H1 (cell line): ENCODE measurements around the gene CTLA4. TPM values are rescaled to one million over a fixed set of nuclear protein-coding genes. Genes with fewer than 3 reads are reported as not detected.
A peak's percentile ranks its signal among the peaks of the same experiment; 100 is the strongest.

ENCODE experiments used
- polyA plus RNA-seq, 7 experiments: library from polyadenylated mRNA; depleted of rRNA in 3 of 7; stranded (reverse) in 5 of 7; unstranded in 2 of 7; fragments of >200 nt in 5 of 7; fragments of 200-250 nt in 2 of 7; gene quantifications; 1 replicate in 5 of 7; 2 replicates in 1 of 7; 4 replicates in 1 of 7; pipeline versions ENCODE4 v1.2.1 to v1.2.3, GENCODE V29; 2011 to 2013; ENCODE audit warnings: missing spikeins in 2 of 7, mixed read lengths in 2 of 7
- total RNA-seq: library from RNA; stranded (reverse); fragmentation: NEBNext Ultra II Directional; extraction: Animal tissue kit (Norgen Biotek cat#: 25700); gene quantifications from 2 replicates; pipeline ENCODE4 v1.2.1, GENCODE V29; 2021
- TF ChIP-seq, protein P1 (sequence below), 3 experiments: IDR thresholded peaks; 1 replicate in 2 of 3; 2 replicates in 1 of 3; pipeline versions ENCODE4 v1.5.1 to v1.6.1; 2011; ENCODE audit warnings: low read length in 3 of 3, mild to moderate bottlenecking in 3 of 3, inconsistent platforms in 2 of 3, low read depth in 1 of 3, moderate library complexity in 1 of 3; ENCODE audit not compliant: insufficient read depth in 1 of 3; ENCODE audit errors: control extremely low read depth in 1 of 3

Gene CTLA4
- total and polyA plus RNA-seq, 2 of the 8 experiments (the other 6 are each of a cell fraction or from before 2014, with no cell fraction given), result not detected

DNA sequence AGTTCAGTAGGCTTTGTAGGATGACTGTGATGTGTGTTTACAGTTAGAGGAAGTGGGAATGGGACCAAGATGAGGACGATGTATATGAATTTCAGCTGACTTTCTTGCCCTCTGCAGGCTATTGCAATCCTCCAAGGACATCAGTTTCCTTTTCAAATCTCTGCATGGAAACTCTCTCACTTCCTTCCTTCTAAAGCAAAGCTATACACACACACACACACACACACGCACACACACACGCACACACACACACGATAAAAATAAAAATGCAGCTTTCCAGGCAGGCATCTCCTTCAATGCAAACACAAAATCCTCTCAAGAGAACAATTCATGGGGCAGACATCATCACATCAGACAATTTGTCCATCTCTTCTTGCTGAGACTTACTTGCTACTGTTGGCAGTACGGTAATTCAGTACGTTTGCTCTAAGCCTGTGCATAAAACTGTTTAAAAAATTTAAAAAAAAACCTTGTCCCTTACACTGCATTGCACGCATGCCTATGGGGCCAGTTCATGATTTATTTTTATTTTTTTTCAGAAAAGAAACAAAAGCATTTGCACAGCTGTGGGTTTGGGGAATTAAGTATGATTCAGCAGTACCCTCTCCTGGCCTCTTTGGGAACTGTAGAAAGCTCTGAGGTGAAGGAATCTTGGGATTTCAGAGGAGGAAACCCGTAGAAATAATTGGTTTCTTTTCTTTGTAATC, 41.8 kb downstream of the CTLA4 start (continued):
- TF ChIP-seq, protein P1, sequence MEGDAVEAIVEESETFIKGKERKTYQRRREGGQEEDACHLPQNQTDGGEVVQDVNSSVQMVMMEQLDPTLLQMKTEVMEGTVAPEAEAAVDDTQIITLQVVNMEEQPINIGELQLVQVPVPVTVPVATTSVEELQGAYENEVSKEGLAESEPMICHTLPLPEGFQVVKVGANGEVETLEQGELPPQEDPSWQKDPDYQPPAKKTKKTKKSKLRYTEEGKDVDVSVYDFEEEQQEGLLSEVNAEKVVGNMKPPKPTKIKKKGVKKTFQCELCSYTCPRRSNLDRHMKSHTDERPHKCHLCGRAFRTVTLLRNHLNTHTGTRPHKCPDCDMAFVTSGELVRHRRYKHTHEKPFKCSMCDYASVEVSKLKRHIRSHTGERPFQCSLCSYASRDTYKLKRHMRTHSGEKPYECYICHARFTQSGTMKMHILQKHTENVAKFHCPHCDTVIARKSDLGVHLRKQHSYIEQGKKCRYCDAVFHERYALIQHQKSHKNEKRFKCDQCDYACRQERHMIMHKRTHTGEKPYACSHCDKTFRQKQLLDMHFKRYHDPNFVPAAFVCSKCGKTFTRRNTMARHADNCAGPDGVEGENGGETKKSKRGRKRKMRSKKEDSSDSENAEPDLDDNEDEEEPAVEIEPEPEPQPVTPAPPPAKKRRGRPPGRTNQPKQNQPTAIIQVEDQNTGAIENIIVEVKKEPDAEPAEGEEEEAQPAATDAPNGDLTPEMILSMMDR (IDR thresholded peaks at IDR 0.05; ENCODE audit: control extremely low read depth in 1 of 3, insufficient read depth in 1 of 3, low read depth in 1 of 3, low read length in 3 of 3), result peak in 2 of 3 experiments; percentile 59 to 66; a peak in 3 of 4 replicates
